IPS-15b (cell line): Measurements from ENCODE around the gene TUBB.
A peak's percentile ranks its signal among the peaks of the same experiment; 100 is the strongest.

ENCODE experiments used
- H3K27me3 ChIP-seq: one replicate; pipeline ENCODE4 v1.6.1; 2013; ENCODE audit warnings: low read length; ENCODE audit not compliant: control insufficient read depth, insufficient read depth
- H3K36me3 ChIP-seq: one replicate; pipeline ENCODE4 v1.6.1; 2013; ENCODE audit warnings: low read length; ENCODE audit not compliant: control insufficient read depth, insufficient read depth
- H3K4me1 ChIP-seq: one replicate; pipeline ENCODE4 v1.6.1; 2013; ENCODE audit warnings: mild to moderate bottlenecking, low read length; ENCODE audit not compliant: control insufficient read depth, insufficient read depth
- H3K4me3 ChIP-seq: one replicate; pipeline ENCODE4 v1.5.1; 2013; ENCODE audit warnings: low read depth, low read length
- H3K9ac ChIP-seq: one replicate; pipeline ENCODE4 v1.6.1; 2013; ENCODE audit warnings: low read depth, mild to moderate bottlenecking, low read length
- H3K9me3 ChIP-seq: one replicate; pipeline ENCODE4 v1.6.1; 2013; ENCODE audit warnings: mild to moderate bottlenecking, low read length; ENCODE audit not compliant: control insufficient read depth, insufficient read depth

Gene TUBB

DNA sequence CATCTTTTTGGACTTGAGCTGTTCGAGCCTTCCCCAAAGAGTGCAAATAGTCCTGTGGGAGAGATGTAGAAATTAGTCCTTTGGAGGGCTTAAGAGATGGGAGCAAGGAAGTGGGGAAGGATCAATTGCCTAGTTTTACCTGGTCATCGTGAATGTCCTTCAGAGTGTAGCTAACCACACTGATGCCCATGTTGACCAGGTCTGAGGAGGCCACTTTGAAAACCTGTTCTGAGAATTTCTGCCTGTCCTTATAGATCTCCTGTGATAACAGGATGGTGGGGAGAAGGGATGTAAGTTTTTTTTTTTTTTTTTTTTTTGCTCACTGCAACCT, 20.4 kb downstream of the TUBB start:
- Histone ChIP-seq H3K36me3 (peaks cover 25% of the 10 kb centered on the region), H3K4me3 (no peak overlapping the region), H3K9ac (no peak overlapping the region), H3K9me3 (no peaks in the 10 kb centered on the region), H3K27me3 (peaks cover 6% of the 10 kb centered on the region), H3K4me1 (no peaks in the 10 kb centered on the region)

DNA sequence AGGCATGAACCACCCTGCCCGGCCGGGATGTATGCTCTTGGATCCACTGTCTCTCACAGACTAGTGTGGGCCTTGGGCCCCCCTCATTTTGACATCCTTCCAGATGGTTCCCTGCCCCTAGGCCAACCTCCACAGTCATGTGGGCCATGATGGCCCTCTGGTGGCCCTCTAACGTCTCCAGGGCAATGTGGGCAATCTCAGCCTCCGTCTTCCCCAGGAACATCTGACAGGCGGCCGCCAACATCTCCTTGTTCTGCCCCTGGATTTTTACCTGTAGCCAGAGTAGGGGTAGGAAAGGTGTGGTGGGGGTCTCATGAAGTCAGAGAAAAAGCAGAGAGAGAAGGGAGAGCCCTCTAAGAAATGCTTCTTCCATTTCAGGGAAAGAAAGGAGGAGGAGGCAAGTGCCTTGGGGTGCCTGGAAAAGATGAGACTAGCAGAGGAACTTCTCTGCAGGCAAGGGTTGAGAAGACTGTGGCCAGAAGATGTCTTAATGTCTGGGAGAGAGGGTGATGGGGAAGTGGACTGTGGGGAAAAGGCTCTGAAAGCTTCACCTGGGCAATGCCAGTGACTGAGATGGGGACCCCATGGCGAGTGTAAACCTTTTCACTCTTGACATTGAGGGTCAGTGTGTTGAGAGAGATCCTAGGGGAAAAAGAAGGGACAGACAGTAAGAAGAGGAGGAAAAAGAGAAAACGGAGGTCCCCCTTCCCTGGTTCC, 21.1 kb downstream of the TUBB start:
- H3K9me3 ChIP-seq: no peaks in the 10 kb centered on the region
- H3K4me1 ChIP-seq: no peaks in the 10 kb centered on the region
- peaks cover 7% of the 10 kb centered on the region for H3K27me3 ChIP-seq
- H3K4me3 ChIP-seq: peak overlapping the region; percentile 94
- no peak overlapping the region for H3K9ac ChIP-seq
- peaks cover 20% of the 10 kb centered on the region for H3K36me3 ChIP-seq

DNA sequence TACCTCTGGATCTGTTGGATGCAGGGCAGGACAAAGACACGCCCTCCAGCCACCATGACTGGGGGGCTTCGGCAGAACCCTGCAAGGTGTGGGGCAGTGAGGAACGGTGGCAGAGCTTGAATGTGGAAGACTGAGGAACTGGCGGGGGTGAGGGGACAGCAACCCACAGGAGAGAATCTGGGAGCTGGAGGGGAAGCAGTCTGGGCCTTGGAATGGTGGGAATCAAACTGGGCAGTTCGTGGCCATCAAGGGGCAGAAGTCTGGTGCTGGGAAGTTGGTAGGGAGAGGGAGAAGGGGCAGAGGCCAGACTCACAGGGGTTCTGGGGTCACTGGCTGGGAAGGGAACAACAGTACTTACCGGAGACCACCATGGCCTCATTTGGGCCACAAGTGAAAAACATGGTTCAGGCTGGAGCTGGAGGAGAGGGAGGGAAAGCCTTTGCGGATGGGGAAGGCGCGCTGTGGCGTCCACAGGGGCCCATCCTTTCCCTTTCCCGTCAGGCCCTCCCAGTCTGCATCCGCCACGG, 21.7 kb downstream of the TUBB start:
- H3K4me3 ChIP-seq: peak overlapping the region; percentile 94
- peaks cover 19% of the 10 kb centered on the region for H3K36me3 ChIP-seq
- peaks cover 7% of the 10 kb centered on the region for H3K27me3 ChIP-seq
- H3K9me3 ChIP-seq: no peaks in the 10 kb centered on the region
- H3K9ac ChIP-seq: peak overlapping the region; percentile 83
- H3K4me1 ChIP-seq: no peaks in the 10 kb centered on the region

DNA sequence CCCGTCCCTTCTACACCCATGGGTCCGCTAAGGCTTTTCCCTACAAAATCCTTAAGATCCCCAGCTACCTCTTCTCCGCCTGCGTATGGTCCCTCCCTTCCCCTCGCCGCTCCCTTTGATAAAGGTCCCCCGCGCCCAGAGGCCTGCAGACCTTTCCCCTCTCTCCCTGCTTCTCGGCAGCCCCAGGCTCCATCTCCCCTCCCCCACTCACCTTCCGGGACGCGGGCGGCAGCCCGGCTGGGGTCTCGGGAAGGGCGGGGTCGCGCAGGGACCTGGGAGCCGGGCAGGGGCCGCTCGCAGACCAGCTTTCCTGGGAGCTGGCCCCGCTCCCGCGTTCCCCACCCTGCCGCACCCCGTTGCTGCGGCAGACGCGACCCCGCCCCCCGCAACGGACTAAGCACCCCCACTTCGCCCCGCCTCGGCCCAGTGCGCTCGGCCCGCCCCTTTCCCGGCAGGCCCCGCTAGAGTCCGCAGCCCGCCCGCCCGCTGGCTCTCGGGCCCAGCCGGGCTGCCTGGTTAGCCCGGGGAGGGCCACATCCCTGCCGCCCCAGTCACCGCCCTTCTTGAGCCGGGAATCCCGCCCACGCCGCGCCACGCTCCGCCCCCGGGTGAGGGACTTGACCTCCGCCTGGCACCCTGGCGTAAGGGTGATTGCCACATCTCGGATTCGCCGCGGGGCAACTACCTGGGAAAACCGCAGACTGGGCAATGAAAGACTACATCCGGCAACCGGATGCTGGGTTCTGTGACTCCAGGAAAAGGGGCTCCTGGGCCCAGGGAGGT, 22.4 kb downstream of the TUBB start, which contains the start of gene FLOT1:
TSS of gene FLOT1 (minus strand) at position 372 of the 783 bp plus-strand sequence. CDS start 498 bp downstream, outside the sequence.
- peak within 1 kb of the TSS; percentile 83 for H3K9ac ChIP-seq
- no peaks in the 10 kb centered on the region for H3K4me1 ChIP-seq
- H3K4me3 ChIP-seq: peak within 1 kb of the TSS; percentile 94
- peaks cover 15% of the 10 kb centered on the region for H3K36me3 ChIP-seq
- H3K9me3 ChIP-seq: no peaks in the 10 kb centered on the region
- H3K27me3 ChIP-seq: peaks cover 8% of the 10 kb centered on the region

DNA sequence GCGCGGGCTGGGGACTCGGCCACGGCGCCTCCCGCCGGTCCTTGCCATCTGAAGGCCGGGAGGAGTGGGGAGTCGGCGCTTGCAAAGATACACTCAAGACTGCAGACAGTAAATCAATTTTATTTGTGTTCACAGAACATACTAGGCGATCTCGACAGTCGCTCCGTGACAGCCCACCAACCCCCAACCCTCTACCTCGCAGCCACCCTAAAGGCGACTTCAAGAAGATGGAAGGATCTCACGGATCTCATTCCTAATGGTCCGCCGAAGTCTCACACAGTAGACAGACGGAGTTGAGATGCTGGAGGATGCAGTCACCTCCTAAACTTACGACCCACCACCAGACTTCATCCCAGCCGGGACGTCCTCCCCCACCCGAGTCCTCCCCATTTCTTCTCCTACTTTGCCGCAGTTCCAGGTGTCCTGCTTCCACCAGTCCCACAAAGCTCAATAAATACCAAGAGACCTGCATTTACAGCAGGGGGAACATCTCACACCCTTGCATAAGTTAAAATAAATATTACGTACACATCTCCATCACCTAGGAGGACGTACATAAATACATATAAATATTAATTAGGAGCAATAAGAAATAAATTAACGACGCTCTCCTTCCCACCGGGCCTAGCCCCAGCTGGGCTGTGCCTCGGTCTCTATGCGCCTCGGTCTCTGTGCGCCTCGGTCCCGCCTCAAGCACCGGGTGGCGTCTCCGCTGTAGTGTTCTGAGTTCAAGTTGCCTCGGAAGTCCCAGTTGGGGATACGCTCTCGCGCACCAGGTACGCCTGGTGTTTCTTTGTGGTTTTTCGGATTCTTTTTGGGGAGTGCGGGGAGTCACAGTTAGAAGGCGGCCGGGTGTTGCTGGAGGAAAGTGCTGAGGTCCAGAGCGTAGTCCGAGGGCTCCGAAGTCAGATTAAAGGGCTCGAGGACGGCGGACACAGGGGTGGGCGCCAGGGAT, 23.2 kb downstream of the TUBB start:
- Histone ChIP-seq H3K27me3 (peaks cover 10% of the 10 kb centered on the region), H3K9ac (peak overlapping the region; percentile 70), H3K4me1 (no peaks in the 10 kb centered on the region), H3K9me3 (no peaks in the 10 kb centered on the region), H3K36me3 (peaks cover 15% of the 10 kb centered on the region), H3K4me3 (peak overlapping the region; percentile 70)

DNA sequence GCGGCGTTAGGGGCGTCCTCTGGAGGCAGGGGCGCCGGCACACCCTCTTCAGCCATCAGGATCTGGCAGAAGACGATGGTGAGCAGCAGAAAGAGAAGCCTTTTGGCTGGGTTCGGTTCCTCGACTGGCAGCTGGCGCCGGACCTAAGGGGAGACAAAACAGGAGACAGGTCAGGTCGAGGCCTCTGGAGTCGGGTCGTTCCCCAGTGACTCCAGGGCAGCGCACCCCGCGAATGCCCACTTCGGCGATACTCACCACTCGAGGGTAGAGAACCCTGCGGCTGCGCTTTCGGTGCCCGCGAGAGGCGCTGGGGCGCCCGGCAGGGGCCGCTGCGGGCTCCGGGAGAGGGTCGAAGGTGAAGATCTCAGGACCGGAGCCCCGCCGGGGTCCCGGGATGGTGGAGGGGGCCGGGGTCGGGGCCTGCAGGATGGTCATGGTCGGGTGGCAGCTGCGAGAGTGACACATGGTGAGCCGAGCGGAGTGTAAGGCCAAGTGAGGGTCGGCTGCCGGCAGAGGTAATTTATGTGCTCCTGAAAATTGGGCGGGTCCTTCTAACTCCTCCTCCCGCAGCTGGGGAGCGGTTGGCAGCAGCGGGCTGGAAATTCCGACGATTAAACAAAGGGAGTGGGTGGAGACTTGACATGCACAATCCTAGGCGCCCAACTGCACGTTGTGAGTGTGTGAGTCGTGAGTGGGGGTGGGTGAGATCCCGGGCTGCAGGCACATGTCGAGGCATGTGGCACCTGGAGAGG, 24.1 kb downstream of the TUBB start, which contains the start of gene IER3:
TSS of gene IER3 (minus strand) at position 494 of the 752 bp plus-strand sequence. CDS start at position 465, 29 bp downstream.
- no peaks in the 10 kb centered on the region for H3K4me1 ChIP-seq

DNA sequence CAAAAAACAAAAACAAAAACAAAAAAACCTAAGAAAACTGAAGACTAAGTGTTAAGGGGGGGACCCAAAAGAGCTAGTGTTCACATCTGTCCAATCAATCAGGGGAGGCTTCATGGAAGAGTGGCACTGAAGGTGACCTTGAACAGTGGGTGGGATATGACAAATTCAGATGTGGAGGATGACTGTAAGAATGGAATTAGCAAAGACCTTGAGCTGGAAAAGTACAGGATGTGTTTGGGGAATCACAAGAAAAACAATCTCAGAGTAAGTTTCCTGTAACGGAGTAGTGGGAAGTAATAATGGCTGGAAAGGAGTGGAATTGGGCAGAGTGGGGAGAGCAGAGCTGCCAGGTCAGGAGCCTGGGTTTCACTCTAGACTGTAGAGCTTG, 27.1 kb downstream of the TUBB start:
- Histone ChIP-seq H3K36me3 (no peaks in the 10 kb centered on the region), H3K4me3 (no peak overlapping the region), H3K27me3 (peaks cover 10% of the 10 kb centered on the region), H3K9ac (no peak overlapping the region), H3K9me3 (no peaks in the 10 kb centered on the region), H3K4me1 (no peaks in the 10 kb centered on the region)

More for the DNA sequence above, 24.1 kb downstream of the TUBB start, which contains the start of gene IER3:
- Histone ChIP-seq H3K27me3 (peaks cover 10% of the 10 kb centered on the region), H3K4me3 (peak within 1 kb of the TSS; percentile 70), H3K9ac (peak within 1 kb of the TSS; percentile 70), H3K36me3 (peaks cover 11% of the 10 kb centered on the region), H3K9me3 (no peaks in the 10 kb centered on the region)

DNA sequence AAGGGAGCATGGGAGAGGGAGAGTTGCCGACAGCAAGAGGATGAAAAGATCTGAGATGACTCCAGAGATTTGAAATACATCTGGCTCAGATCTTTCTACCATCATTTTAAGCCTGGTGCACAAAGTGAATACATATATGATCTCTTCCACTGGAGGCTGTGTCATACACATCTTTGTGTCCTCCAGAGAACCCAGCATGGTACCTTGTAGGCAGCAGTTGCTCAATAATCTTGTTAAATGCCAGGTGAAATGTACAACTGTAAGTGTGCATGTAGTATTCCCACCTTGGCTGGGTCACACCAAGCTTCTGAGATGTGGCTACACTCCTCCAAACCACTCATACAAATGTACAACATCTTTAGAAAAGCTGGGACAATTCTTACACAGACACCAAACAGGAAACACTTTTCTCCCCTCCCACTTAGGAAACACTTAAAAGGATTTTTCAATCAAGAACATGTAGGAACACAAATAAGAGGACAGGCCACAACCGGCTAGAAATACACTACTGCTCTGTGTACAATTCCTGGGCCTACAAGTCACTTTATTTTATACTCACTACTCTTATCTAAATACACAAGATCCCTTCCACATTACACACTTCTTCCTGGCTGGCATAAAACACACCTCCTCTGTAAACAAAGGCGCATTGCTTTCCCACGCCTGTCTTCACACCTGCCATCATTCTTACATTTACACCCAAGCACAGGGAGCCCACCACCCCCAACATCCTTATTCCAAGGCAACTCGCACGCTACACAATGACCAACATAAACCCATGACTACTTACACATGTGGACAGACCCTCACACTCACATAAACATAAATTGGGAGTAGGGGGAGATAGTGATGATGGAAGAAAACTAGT, 28.0 kb downstream of the TUBB start:
- H3K36me3 ChIP-seq: no peaks in the 10 kb centered on the region
- no peak overlapping the region for H3K9ac ChIP-seq
- no peak overlapping the region for H3K4me3 ChIP-seq
- peaks cover 10% of the 10 kb centered on the region for H3K27me3 ChIP-seq
- H3K9me3 ChIP-seq: no peaks in the 10 kb centered on the region
- no peaks in the 10 kb centered on the region for H3K4me1 ChIP-seq

DNA sequence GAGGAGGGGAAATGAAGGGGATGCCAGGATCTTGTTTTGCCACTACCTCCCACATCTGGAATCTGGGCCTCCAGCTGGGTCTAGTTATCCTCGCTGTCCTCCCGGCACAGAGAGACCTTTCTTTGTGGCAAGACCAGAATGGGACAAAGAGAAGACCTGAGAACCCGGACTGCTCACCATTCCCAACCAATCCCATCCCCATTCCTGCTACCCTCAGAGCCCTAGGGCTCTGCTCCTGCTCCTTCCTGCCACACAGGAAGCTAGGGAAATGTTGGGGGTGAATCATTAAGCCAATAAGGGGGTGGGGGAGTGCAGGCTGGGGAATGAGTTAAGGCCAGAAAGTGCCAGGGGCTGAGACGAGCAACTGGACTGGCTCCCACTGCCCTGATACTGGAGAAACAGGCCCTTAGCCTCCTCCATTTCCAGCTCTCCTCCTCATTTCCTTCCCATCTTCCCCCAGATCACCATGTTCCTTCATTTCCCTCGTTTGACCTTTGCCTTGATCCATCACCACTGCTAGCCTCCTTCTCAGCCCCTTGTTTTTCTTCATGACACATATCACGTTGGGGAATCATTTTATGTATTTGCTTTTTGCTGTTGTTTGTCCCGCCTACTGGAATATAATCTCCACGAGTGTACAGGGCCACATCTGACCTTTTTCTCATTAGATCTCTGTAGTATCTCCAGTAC, 28.8 kb downstream of the TUBB start:
- Histone ChIP-seq H3K9ac (no peak overlapping the region), H3K9me3 (no peaks in the 10 kb centered on the region), H3K4me1 (no peaks in the 10 kb centered on the region), H3K27me3 (peaks cover 10% of the 10 kb centered on the region), H3K36me3 (no peaks in the 10 kb centered on the region), H3K4me3 (no peak overlapping the region)
